ENCODE measurements around the gene FOXD2.
"Not testable (repeated sequence)": the region's sequence is repeated elsewhere in the genome, so short reads cannot be mapped to it uniquely, and the experiment has no call there.

FOXD2 gene

GRCh38 chr1:47449822-47450552, 12.1 kb downstream of the FOXD2 start:
- Histone ChIP-seq H3K9ac (ENCODE audit: low read length) (no peak overlapping the region), H3K9me3 (ENCODE audit: low read length) (no peaks in the 10 kb centered on the region), H3K4me2 (ENCODE audit: low read length) (no peak overlapping the region), H3K27ac (ENCODE audit: low read depth, low read length, poor library complexity, severe bottlenecking) (no peak overlapping the region), H3K9me2 (ENCODE audit: low read depth, low read length) (no peaks in the 10 kb centered on the region), H4K20me1 (ENCODE audit: insufficient read depth, low read length) (no peaks in the 10 kb centered on the region), H2AFZ (ENCODE audit: low read length) (no peak overlapping the region), H3K79me2 (ENCODE audit: insufficient read depth, low read length) (no peaks in the 10 kb centered on the region), H3K36me3 (ENCODE audit: insufficient read depth, low read length) (no peaks in the 10 kb centered on the region), H3F3A (ENCODE audit: insufficient read depth, low read length) (no peaks in the 10 kb centered on the region), H3K27me3 (ENCODE audit: insufficient read depth, low read length) (peaks cover 6% of the 10 kb centered on the region; the same call in 1 of the 2 replicates), H3K4me3 (ENCODE audit: low read depth, low read length, poor library complexity, severe bottlenecking) (no peak overlapping the region), H3K4me1 (ENCODE audit: insufficient read depth, low read length, severe bottlenecking) (no peaks in the 10 kb centered on the region)
- TF ChIP-seq CTCF (IDR thresholded peaks at IDR 0.05; ENCODE audit: low read length), result peak; percentile 35; the same call in 1 of the 2 replicates
- no peak for TF ChIP-seq EZH2 (IDR thresholded peaks at IDR 0.05; ENCODE audit: borderline replicate concordance, low read length)

- peaks cover 6% of the 10 kb centered on the region; the same call in 1 of the 2 replicates for H3K27me3 ChIP-seq (ENCODE audit: insufficient read depth, low read length)
- no peaks in the 10 kb centered on the region for H3K79me2 ChIP-seq (ENCODE audit: insufficient read depth, low read length)
- H3K36me3 ChIP-seq (ENCODE audit: insufficient read depth, low read length), result no peaks in the 10 kb centered on the region
- H3K9ac ChIP-seq (ENCODE audit: low read length), result no peak overlapping the region
- no peak overlapping the region for H3K4me3 ChIP-seq (ENCODE audit: low read depth, low read length, poor library complexity, severe bottlenecking)
- no peak overlapping the region for H3K27ac ChIP-seq (ENCODE audit: low read depth, low read length, poor library complexity, severe bottlenecking)
- no peaks in the 10 kb centered on the region for H3K9me3 ChIP-seq (ENCODE audit: low read length)
- H2AFZ ChIP-seq (ENCODE audit: low read length), result no peak overlapping the region
- no peaks in the 10 kb centered on the region for H3K4me1 ChIP-seq (ENCODE audit: insufficient read depth, low read length, severe bottlenecking)
- H3K9me2 ChIP-seq (ENCODE audit: low read depth, low read length), result no peaks in the 10 kb centered on the region
- TF ChIP-seq CTCF (IDR thresholded peaks at IDR 0.05; ENCODE audit: low read length), result no peak
- no peak for TF ChIP-seq EZH2 (IDR thresholded peaks at IDR 0.05; ENCODE audit: borderline replicate concordance, low read length)
- H3F3A ChIP-seq (ENCODE audit: insufficient read depth, low read length), result no peaks in the 10 kb centered on the region
- H4K20me1 ChIP-seq (ENCODE audit: insufficient read depth, low read length), result no peaks in the 10 kb centered on the region
- no peak overlapping the region for H3K4me2 ChIP-seq (ENCODE audit: low read length)
These were observed 12.8 kb downstream of the FOXD2 start for GRCh38 chr1:47450606-47451005.

- no peak overlapping the region for H3K27ac ChIP-seq (ENCODE audit: low read depth, low read length, poor library complexity, severe bottlenecking)
- TF ChIP-seq EZH2 (IDR thresholded peaks at IDR 0.05; ENCODE audit: borderline replicate concordance, low read length) (no peak), CTCF (IDR thresholded peaks at IDR 0.05; ENCODE audit: low read length) (no peak)
- no peaks in the 10 kb centered on the region for H3K4me1 ChIP-seq (ENCODE audit: insufficient read depth, low read length, severe bottlenecking)
- H3K36me3 ChIP-seq (ENCODE audit: insufficient read depth, low read length), result no peaks in the 10 kb centered on the region
- no peaks in the 10 kb centered on the region for H3K9me3 ChIP-seq (ENCODE audit: low read length)
- H3K9ac ChIP-seq (ENCODE audit: low read length), result no peak overlapping the region
- no peaks in the 10 kb centered on the region for H4K20me1 ChIP-seq (ENCODE audit: insufficient read depth, low read length)
- no peaks in the 10 kb centered on the region for H3F3A ChIP-seq (ENCODE audit: insufficient read depth, low read length)
- no peaks in the 10 kb centered on the region for H3K9me2 ChIP-seq (ENCODE audit: low read depth, low read length)
- H3K4me3 ChIP-seq (ENCODE audit: low read depth, low read length, poor library complexity, severe bottlenecking), result no peak overlapping the region
- H3K79me2 ChIP-seq (ENCODE audit: insufficient read depth, low read length), result no peaks in the 10 kb centered on the region
- H2AFZ ChIP-seq (ENCODE audit: low read length), result no peak overlapping the region
- no peak overlapping the region for H3K4me2 ChIP-seq (ENCODE audit: low read length)
- peaks cover 6% of the 10 kb centered on the region; the same call in 1 of the 2 replicates for H3K27me3 ChIP-seq (ENCODE audit: insufficient read depth, low read length)
These were observed 14.6 kb downstream of the FOXD2 start for GRCh38 chr1:47452426-47452825.

GRCh38 chr1:47453910-47454309, 16.1 kb downstream of the FOXD2 start:
- not testable (repeated sequence) for H4K20me1 ChIP-seq (ENCODE audit: insufficient read depth, low read length); H3K9ac ChIP-seq (ENCODE audit: low read length); H3K9me2 ChIP-seq (ENCODE audit: low read depth, low read length); H3K79me2 ChIP-seq (ENCODE audit: insufficient read depth, low read length); H3K27ac ChIP-seq (ENCODE audit: low read depth, low read length, poor library complexity, severe bottlenecking); H2AFZ ChIP-seq (ENCODE audit: low read length); H3K4me3 ChIP-seq (ENCODE audit: low read depth, low read length, poor library complexity, severe bottlenecking); H3K27me3 ChIP-seq (ENCODE audit: insufficient read depth, low read length); H3K4me2 ChIP-seq (ENCODE audit: low read length); H3F3A ChIP-seq (ENCODE audit: insufficient read depth, low read length); H3K4me1 ChIP-seq (ENCODE audit: insufficient read depth, low read length, severe bottlenecking); H3K36me3 ChIP-seq (ENCODE audit: insufficient read depth, low read length); H3K9me3 ChIP-seq (ENCODE audit: low read length)
